Endothelial cell of umbilical vein (primary cell): ENCODE data around the gene GJB5. TPM values are rescaled to one million over a fixed set of nuclear protein-coding genes. Genes with fewer than 3 reads are reported as not detected.

Experiments
- BruUV-seq: library from RNA; stranded (reverse); fragments of 400-500 nt; replicated peaks from 2 replicates; lab custom pipeline; 2021; lab: Mats Ljungman, UMichigan
- CTCF ChIA-PET: fragments of 300-600, 350-600 bp; sonication (Branson Sonifier 250); formaldehyde crosslinking; loops from one replicate; lab custom pipeline; 2021; ENCODE audit warnings: antibody characterized with exemption, inconsistent platforms; lab: Charles Lee
- POLR2A ChIA-PET: fragments of 300-600, 350-600 bp; sonication (Branson Sonifier 250); formaldehyde crosslinking; loops from one replicate; lab custom pipeline; 2021; ENCODE audit warnings: antibody characterized with exemption, inconsistent platforms; lab: Charles Lee
- DNase-seq: peaks from one replicate; pipeline ENCODE4 v3.0.0-alpha.2; 2011; ENCODE audit warnings: low read depth, low spot score
- FAIRE-seq: peaks from 2 replicates; lab custom pipeline; 2011; peaks lifted over from hg19 to GRCh38; lab: Jason Lieb, UNC
- H2AFZ ChIP-seq: 2 replicates; pipeline ENCODE4 v1.6.0; 2012; ENCODE audit warnings: low read depth, low read length, control low read depth, inconsistent platforms
- H3K27ac ChIP-seq: 2 replicates; pipeline ENCODE4 v1.5.1; 2011; ENCODE audit warnings: low read depth, mild to moderate bottlenecking, control low read depth, low read length, moderate library complexity; ENCODE audit not compliant: insufficient read depth
- H3K27me3 ChIP-seq, 2 experiments: 2 replicates each; pipeline versions ENCODE4 v1.6.0 to v1.6.1; 2011; ENCODE audit warnings: low read length in 2 of 2, mixed read lengths in 1 of 2; ENCODE audit not compliant: control insufficient read depth in 2 of 2, insufficient read depth in 2 of 2
- H3K36me3 ChIP-seq, 2 experiments: 2 replicates in 1 of 2; 3 replicates in 1 of 2; pipeline ENCODE4 v1.5.1; 2011; ENCODE audit warnings: low read length in 2 of 2, mild to moderate bottlenecking in 1 of 2, moderate library complexity in 1 of 2; ENCODE audit not compliant: control insufficient read depth in 2 of 2, insufficient read depth in 2 of 2; ENCODE audit errors: extremely low read depth in 1 of 2
- H3K4me1 ChIP-seq: 3 replicates; pipeline ENCODE4 v1.5.1; 2011; ENCODE audit warnings: mild to moderate bottlenecking, low read length; ENCODE audit not compliant: control insufficient read depth, insufficient read depth; ENCODE audit errors: extremely low read depth
- H3K4me2 ChIP-seq: 2 replicates; pipeline ENCODE4 v1.6.1; 2011; ENCODE audit warnings: low read length, control low read depth, mixed read lengths; ENCODE audit not compliant: insufficient read depth
- H3K4me3 ChIP-seq, 3 experiments: fragments of 200-600 bp in 1 of 3; sonication (generic), shearing (Covaris generic) in 1 of 3; replicated peaks in 1 of 3; 2 replicates each; pipeline ENCODE4 v1.5.1; 2011 to 2016; ENCODE audit warnings: control low read depth in 3 of 3, low read length in 3 of 3, mild to moderate bottlenecking in 2 of 3, inconsistent platforms in 1 of 3, low read depth in 1 of 3, moderate library complexity in 1 of 3; ENCODE audit not compliant: insufficient read depth in 1 of 3
- H3K79me2 ChIP-seq: 2 replicates; pipeline ENCODE4 v1.6.0; 2012; ENCODE audit warnings: low read length, inconsistent platforms; ENCODE audit not compliant: control insufficient read depth, insufficient read depth
- H3K9ac ChIP-seq: replicated peaks from 2 replicates; pipeline ENCODE3; 2011; ENCODE audit warnings: low read length, control low read depth; ENCODE audit not compliant: insufficient read depth; ENCODE audit errors: extremely low read depth
- H3K9me1 ChIP-seq: replicated peaks from 3 replicates; pipeline ENCODE4 v1.6.0; 2011; ENCODE audit warnings: mild to moderate bottlenecking, low read length; ENCODE audit not compliant: control insufficient read depth, insufficient read depth; ENCODE audit errors: extremely low read depth
- H3K9me3 ChIP-seq: replicated peaks from 2 replicates; pipeline ENCODE4 v1.5.1; 2012; ENCODE audit warnings: low read length, inconsistent platforms; ENCODE audit not compliant: control insufficient read depth, insufficient read depth
- H4K20me1 ChIP-seq: replicated peaks from 2 replicates; pipeline ENCODE3; 2011; ENCODE audit warnings: mild to moderate bottlenecking, low read length; ENCODE audit not compliant: control insufficient read depth, insufficient read depth; ENCODE audit errors: extremely low read depth
- EZH2 ChIP-seq: IDR thresholded peaks from 2 replicates; pipeline ENCODE4 v1.6.1; 2012; ENCODE audit warnings: borderline replicate concordance, low read depth, mild to moderate bottlenecking, moderate library complexity, low read length, inconsistent platforms; ENCODE audit not compliant: severe bottlenecking
- FOS ChIP-seq: IDR thresholded peaks from 2 replicates; pipeline ENCODE4 v1.6.1; 2011; ENCODE audit warnings: mild to moderate bottlenecking, low read length, moderate library complexity, borderline replicate concordance; ENCODE audit not compliant: insufficient read depth
- GATA2 ChIP-seq: IDR thresholded peaks from 2 replicates; pipeline ENCODE4 v1.7.0; 2011; ENCODE audit warnings: low read depth, mild to moderate bottlenecking, moderate library complexity, mixed read lengths, low read length; ENCODE audit not compliant: insufficient read length, insufficient read depth
- JUN ChIP-seq: IDR thresholded peaks from 2 replicates; pipeline ENCODE4 v1.6.1; 2011; ENCODE audit warnings: borderline replicate concordance, low read depth; ENCODE audit not compliant: insufficient read length, insufficient read depth
- MYC ChIP-seq: IDR thresholded peaks from one replicate; pipeline ENCODE4 v1.6.1; 2011; ENCODE audit warnings: mild to moderate bottlenecking, low read depth, low read length
- POLR2A ChIP-seq: IDR thresholded peaks from 2 replicates; pipeline ENCODE4 v1.6.1; 2012; ENCODE audit warnings: low read depth, mild to moderate bottlenecking, control low read depth, low read length
- POLR2AphosphoS5 ChIP-seq: IDR thresholded peaks from 2 replicates; pipeline ENCODE4 v1.6.1; 2012; ENCODE audit warnings: low read depth, mild to moderate bottlenecking, control low read depth, low read length, moderate library complexity; ENCODE audit not compliant: insufficient read depth
- dilution Hi-C: fragments of 300-500 bp; cut with MboI; formaldehyde crosslinking; loops from one replicate; pipeline ENCODE4 v1.15.0; 2019; ENCODE audit warnings: low sequenced_read_pairs; ENCODE audit not compliant: extremely low pct_ligation_motif_present
- intact Hi-C: fragments of 100-400 bp; cut with micrococcal nuclease; formaldehyde crosslinking; loops from one replicate; pipeline ENCODE4 v1.10.0; 2022
- polyA plus RNA-seq, 4 experiments: library from polyadenylated mRNA; depleted of rRNA in 3 of 4; stranded (reverse) in 3 of 4; unstranded in 1 of 4; fragments of >200 nt; gene quantifications; 2 replicates each; pipeline versions ENCODE4 v1.2.1 to v1.2.3, GENCODE V29; 2011 to 2012; ENCODE audit warnings: missing spikeins in 1 of 4
- total RNA-seq: library from RNA; stranded (reverse); gene quantifications from 2 replicates; pipeline ENCODE4 v1.2.3, GENCODE V29; 2021
- TF ChIP-seq, protein P1 (sequence below): IDR thresholded peaks from 2 replicates; pipeline ENCODE4 v1.6.1; 2011; ENCODE audit not compliant: insufficient read depth, insufficient read length
- TF ChIP-seq, protein P2 (sequence below), 2 donors: IDR thresholded peaks; 1 replicate in 1 of 2; 2 replicates in 1 of 2; pipeline ENCODE4 v1.5.1; 2011; ENCODE audit warnings: low read length in 2 of 2, mild to moderate bottlenecking in 2 of 2, moderate library complexity in 2 of 2, control low read depth in 1 of 2, inconsistent platforms in 1 of 2, low read depth in 1 of 2; ENCODE audit not compliant: insufficient read depth in 1 of 2; ENCODE audit errors: extremely low read depth in 1 of 2

GJB5 gene
- total and polyA plus RNA-seq, 2 donors (not counting 3 experiments of a cell fraction or from before 2014, with no cell fraction given): not detected

DNA sequence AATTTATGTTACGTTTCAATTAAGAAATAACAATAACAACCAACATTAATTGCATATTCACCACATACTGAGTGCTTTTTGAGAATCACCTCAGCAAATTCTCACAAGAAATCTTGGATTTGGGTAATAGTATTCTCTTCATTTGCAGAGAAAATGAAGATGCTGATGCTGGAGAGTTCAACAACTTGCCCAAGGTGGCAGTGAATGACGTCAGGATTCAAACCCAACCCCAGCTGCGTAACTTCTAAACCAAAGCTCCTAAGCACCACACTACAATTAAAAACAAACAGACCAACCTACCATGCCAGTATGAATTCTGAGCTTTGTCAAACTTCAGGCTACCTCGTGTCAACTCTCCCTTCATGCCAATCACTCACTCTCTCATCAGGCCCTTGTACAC lies 46.7 kb upstream of the GJB5 start:
- dilution Hi-C loops (no loop called here), intact Hi-C loops (no loop called here)
- Histone ChIP-seq H4K20me1 (no peaks in the 10 kb centered on the region), H3K4me2 (no peak overlapping the region), H3K4me3 (no peak overlapping the region), H3K27ac (no peak overlapping the region), H3K4me1 (no peaks in the 10 kb centered on the region), H3K9me3 (no peaks in the 10 kb centered on the region), H3K9ac (no peak overlapping the region), H2AFZ (no peak overlapping the region), H3K79me2 (no peaks in the 10 kb centered on the region), H3K27me3 (no peaks in the 10 kb centered on the region), H3K9me1 (no peaks in the 10 kb centered on the region), H3K36me3 (no peaks in the 10 kb centered on the region)
- no peak for TF ChIP-seq POLR2AphosphoS5
- no peak for TF ChIP-seq GATA2
- TF ChIP-seq MYC: no peak
- no peak for TF ChIP-seq JUN
- TF ChIP-seq, protein P1, sequence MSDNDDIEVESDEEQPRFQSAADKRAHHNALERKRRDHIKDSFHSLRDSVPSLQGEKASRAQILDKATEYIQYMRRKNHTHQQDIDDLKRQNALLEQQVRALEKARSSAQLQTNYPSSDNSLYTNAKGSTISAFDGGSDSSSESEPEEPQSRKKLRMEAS: no peak
- TF ChIP-seq POLR2A: no peak
- TF ChIP-seq, protein P2, sequence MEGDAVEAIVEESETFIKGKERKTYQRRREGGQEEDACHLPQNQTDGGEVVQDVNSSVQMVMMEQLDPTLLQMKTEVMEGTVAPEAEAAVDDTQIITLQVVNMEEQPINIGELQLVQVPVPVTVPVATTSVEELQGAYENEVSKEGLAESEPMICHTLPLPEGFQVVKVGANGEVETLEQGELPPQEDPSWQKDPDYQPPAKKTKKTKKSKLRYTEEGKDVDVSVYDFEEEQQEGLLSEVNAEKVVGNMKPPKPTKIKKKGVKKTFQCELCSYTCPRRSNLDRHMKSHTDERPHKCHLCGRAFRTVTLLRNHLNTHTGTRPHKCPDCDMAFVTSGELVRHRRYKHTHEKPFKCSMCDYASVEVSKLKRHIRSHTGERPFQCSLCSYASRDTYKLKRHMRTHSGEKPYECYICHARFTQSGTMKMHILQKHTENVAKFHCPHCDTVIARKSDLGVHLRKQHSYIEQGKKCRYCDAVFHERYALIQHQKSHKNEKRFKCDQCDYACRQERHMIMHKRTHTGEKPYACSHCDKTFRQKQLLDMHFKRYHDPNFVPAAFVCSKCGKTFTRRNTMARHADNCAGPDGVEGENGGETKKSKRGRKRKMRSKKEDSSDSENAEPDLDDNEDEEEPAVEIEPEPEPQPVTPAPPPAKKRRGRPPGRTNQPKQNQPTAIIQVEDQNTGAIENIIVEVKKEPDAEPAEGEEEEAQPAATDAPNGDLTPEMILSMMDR (IDR thresholded peaks at IDR 0.05; ENCODE audit: extremely low read depth in 1 of 2, insufficient read depth in 1 of 2, low read depth in 1 of 2, low read length in 2 of 2): no peak
- TF ChIP-seq FOS: no peak
- TF ChIP-seq EZH2: no peak
- DNase-seq (no peak), FAIRE-seq (no peak)
- POLR2A ChIA-PET: no interaction called here
- CTCF ChIA-PET: no interaction called here
- no TSS peak for BruUV-seq
